ENCODE results near the gene PIGQ.

Gene PIGQ

GRCh38 chr16:617855-618254 is 48.1 kb downstream of the PIGQ start:
- Histone ChIP-seq H3K4me3 (ENCODE audit: low read depth, low read length) (no peak overlapping the region), H3K27ac (peak overlapping the region; percentile 62), H3K9me3 (ENCODE audit: severe bottlenecking) (no peaks in the 10 kb centered on the region), H3K36me3 (peaks cover 18% of the 10 kb centered on the region), H3K27me3 (ENCODE audit: insufficient read depth, low read depth, severe bottlenecking) (no peaks in the 10 kb centered on the region)
- no peak for TF ChIP-seq CTCF (IDR thresholded peaks at IDR 0.05; ENCODE audit: low read depth, low read length)
- peak; percentile 75 for DNase-seq

- H3K4me3 ChIP-seq (ENCODE audit: low read depth, low read length): no peak overlapping the region
- no peaks in the 10 kb centered on the region for H3K9me3 ChIP-seq (ENCODE audit: severe bottlenecking)
- H3K27me3 ChIP-seq (ENCODE audit: insufficient read depth, low read depth, severe bottlenecking): no peaks in the 10 kb centered on the region
- H3K36me3 ChIP-seq: peaks cover 18% of the 10 kb centered on the region
- DNase-seq: no peak
- TF ChIP-seq CTCF (IDR thresholded peaks at IDR 0.05; ENCODE audit: low read depth, low read length): no peak
- H3K27ac ChIP-seq: no peak overlapping the region
Measured at GRCh38 chr16:619476-620100, 49.8 kb downstream of the PIGQ start.

GRCh38 chr16:620700-621525 is 51.1 kb downstream of the PIGQ start:
- no peak for TF ChIP-seq CTCF (IDR thresholded peaks at IDR 0.05; ENCODE audit: low read depth, low read length)
- H3K27me3 ChIP-seq (ENCODE audit: insufficient read depth, low read depth, severe bottlenecking): no peaks in the 10 kb centered on the region
- H3K9me3 ChIP-seq (ENCODE audit: severe bottlenecking): no peaks in the 10 kb centered on the region
- H3K4me3 ChIP-seq (ENCODE audit: low read depth, low read length): no peak overlapping the region
- peaks cover 15% of the 10 kb centered on the region for H3K36me3 ChIP-seq
- H3K27ac ChIP-seq: no peak overlapping the region
- no peak for DNase-seq

- Histone ChIP-seq H3K27me3 (ENCODE audit: insufficient read depth, low read depth, severe bottlenecking) (no peaks in the 10 kb centered on the region), H3K27ac (no peak overlapping the region), H3K9me3 (ENCODE audit: severe bottlenecking) (no peaks in the 10 kb centered on the region), H3K4me3 (ENCODE audit: low read depth, low read length) (no peak overlapping the region), H3K36me3 (peaks cover 23% of the 10 kb centered on the region)
- TF ChIP-seq CTCF (IDR thresholded peaks at IDR 0.05; ENCODE audit: low read depth, low read length): no peak
- DNase-seq: no peak
Measured at GRCh38 chr16:621526-622105, 51.8 kb downstream of the PIGQ start.

GRCh38 chr16:622920-623280 is 53.1 kb downstream of the PIGQ start:
- H3K36me3 ChIP-seq: peaks cover 29% of the 10 kb centered on the region
- H3K4me3 ChIP-seq (ENCODE audit: low read depth, low read length): no peak overlapping the region
- no peak for TF ChIP-seq CTCF (IDR thresholded peaks at IDR 0.05; ENCODE audit: low read depth, low read length)
- no peak for DNase-seq
- H3K27me3 ChIP-seq (ENCODE audit: insufficient read depth, low read depth, severe bottlenecking): no peaks in the 10 kb centered on the region
- H3K9me3 ChIP-seq (ENCODE audit: severe bottlenecking): no peaks in the 10 kb centered on the region
- H3K27ac ChIP-seq: no peak overlapping the region
